Transverse colon (tissue), 3 donors: ENCODE data around the gene ARGLU1.

Experiments used
- EP300 ChIP-seq: sonication (generic); formaldehyde crosslinking; IDR thresholded peaks from one replicate; pipeline ENCODE4 v1.6.1; 2017; ENCODE audit warnings: antibody characterized with exemption, low read depth
- POLR2A ChIP-seq: fragments of 450-650 bp; IDR thresholded peaks from one replicate; pipeline ENCODE4 v1.6.1; 2016; ENCODE audit warnings: antibody characterized with exemption, mild to moderate bottlenecking, moderate library complexity
- POLR2AphosphoS5 ChIP-seq, 3 donors: sonication (generic); formaldehyde crosslinking; IDR thresholded peaks; one replicate each; pipeline ENCODE4 v1.6.1; 2016; ENCODE audit warnings: antibody characterized with exemption in 3 of 3

GRCh38 chr13:106596275-106596937 lies 28.5 kb upstream of the ARGLU1 start:
- TF ChIP-seq POLR2A = no peak
- no peak for TF ChIP-seq EP300
- no peak for TF ChIP-seq POLR2AphosphoS5 (IDR thresholded peaks at IDR 0.05)
